KOPT-K1 (cell line): ENCODE measurements around the gene NBAS.

Experiments used
- H3K27ac ChIP-seq: fragments of 200-600 bp; sonication (generic); 2 replicates; pipeline ENCODE4 v1.5.1; 2016; ENCODE audit warnings: antibody characterized with exemption, mild to moderate bottlenecking, low read depth, low read length; ENCODE audit not compliant: poor library complexity, severe bottlenecking
- H3K36me3 ChIP-seq: fragments of 200-600 bp; sonication (generic); 2 replicates; pipeline ENCODE4 v1.5.1; 2017; ENCODE audit warnings: antibody characterized with exemption, mild to moderate bottlenecking, low read length, moderate library complexity; ENCODE audit not compliant: insufficient read depth
- H3K9me3 ChIP-seq: fragments of 200-600 bp; sonication (generic); 2 replicates; pipeline ENCODE4 v1.5.1; 2017; ENCODE audit warnings: antibody characterized with exemption, low read length, mild to moderate bottlenecking; ENCODE audit not compliant: insufficient read depth, poor library complexity, severe bottlenecking

NBAS gene

DNA sequence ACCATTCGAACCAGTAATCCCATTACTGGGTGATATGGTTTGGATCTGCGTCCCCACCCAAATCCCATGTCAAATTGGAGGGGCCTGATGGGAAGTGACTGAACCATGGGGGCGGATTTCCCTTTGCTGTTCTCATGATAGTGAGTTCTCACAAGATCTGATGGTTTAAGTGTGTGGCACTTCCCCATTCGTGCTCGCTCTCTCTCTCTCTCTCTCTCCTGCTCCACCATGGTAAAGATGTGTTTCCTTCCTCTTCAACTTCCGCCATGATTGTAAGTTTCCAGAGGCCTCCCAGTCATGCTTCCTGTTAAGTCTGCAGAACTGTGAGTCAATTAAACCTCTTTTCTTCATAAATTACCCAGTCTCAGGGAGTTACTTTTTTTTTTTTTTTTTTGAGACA lies 62.6 kb downstream of the NBAS start:
- Histone ChIP-seq H3K9me3 (peaks cover 5% of the 10 kb centered on the region), H3K36me3 (peaks cover 27% of the 10 kb centered on the region), H3K27ac (no peak overlapping the region)

DNA sequence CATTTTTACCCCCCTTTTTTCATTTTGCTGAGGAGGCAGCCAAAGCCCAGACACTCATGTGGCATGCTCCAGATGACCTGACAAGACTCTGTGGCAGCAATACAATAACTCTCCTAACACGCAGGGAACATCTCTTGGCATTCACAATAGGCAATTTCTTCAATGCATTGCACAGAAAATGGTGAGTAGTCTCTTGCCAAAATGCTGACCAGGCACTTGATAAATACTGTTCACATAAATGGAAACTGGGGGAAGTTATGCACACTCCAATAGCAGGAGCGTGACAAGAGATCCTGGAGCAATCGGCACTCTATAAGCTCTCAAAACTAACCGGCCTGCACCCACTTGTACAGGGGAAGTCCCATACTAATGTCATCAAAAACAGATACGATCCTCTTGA lies 66.3 kb downstream of the NBAS start:
- no peak overlapping the region for H3K27ac ChIP-seq
- peaks cover 5% of the 10 kb centered on the region for H3K9me3 ChIP-seq
- H3K36me3 ChIP-seq = peaks cover 13% of the 10 kb centered on the region

DNA sequence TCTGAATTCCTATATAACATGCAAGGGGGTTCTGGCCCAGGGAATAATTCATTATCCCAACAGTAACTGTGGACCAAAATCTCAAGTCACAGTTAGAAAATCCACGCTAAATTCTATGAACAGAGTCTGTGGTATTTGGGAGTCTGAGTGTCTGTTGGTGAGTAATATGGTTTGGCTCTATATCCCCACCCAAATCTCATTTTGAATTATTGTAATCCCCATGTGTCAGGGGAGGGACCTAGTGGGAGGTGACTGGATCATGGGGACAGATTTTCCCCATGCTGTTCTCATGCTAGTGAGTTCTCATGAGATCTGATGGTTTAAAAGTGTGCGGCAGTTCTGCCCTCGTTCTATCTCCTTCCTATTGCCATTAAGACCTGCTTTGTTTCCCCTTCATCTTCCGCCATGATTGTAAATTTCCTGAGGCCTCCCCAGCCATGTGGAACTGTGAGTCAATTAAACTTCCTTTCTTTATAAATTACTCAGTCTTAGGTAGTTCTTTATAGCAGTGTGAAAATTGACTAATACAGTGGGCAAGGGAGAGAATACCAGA lies 68.3 kb downstream of the NBAS start:
- no peaks in the 10 kb centered on the region for H3K9me3 ChIP-seq
- peaks cover 2% of the 10 kb centered on the region; the same call in 1 of the 2 replicates for H3K36me3 ChIP-seq
- no peak overlapping the region for H3K27ac ChIP-seq

DNA sequence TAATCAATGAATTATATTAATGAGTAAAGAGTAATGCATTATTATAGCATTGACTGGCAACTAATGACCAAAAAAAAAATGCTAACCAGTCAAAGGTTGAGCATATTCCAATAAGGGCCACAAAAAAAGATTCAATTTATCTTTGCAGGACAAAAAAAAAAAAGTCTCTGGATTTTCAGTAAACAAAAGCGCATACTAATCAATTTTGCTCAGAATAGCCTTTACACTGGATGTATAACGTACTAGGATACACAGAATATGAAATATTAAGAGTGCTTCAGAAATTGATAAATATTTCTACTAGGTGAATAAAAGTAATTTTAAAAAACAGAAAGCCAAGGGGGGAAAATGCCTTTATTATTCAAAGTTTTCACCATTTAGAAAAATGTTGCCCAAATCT lies 74.4 kb downstream of the NBAS start:
- no peaks in the 10 kb centered on the region for H3K9me3 ChIP-seq
- peaks cover 22% of the 10 kb centered on the region for H3K36me3 ChIP-seq
- no peak overlapping the region for H3K27ac ChIP-seq

DNA sequence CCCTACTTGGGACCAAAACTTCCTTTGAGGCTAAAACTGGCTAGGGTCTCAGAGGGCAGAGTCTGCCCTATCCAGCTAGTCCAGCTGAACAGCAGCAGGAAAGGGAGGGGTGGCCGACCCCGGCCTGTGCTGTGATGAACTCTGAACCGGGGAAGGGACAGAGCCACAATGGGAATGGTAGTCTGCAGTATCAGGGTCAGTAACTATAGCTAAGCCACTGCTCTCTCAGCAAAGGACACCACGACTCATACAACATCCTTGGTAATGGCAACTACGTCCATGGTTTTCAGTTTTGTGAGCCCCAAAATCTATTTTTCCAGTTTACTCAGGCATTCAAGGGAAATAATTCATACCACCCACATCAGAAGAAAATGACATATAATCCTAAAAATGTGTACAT lies 75.2 kb downstream of the NBAS start:
- H3K9me3 ChIP-seq = no peaks in the 10 kb centered on the region
- H3K27ac ChIP-seq = no peak overlapping the region
- peaks cover 30% of the 10 kb centered on the region for H3K36me3 ChIP-seq

DNA sequence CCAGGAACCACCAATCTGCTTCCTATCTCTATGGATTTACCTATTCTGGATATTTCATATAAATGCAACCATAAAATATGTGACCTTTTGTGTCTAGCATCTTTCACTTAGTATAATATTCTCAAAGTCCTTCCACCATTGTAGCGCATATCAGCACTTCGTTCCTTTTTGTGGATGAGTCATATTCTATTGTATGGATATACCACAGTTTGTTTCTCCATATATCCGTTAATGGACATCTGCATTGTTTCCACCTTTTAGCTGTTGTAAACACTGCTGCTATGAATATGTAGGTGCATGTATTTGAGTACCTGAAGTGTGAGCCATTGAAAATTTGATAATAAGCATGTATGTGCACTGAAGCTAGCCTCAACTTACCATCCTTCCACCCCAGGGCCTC lies 80.1 kb downstream of the NBAS start:
- Histone ChIP-seq H3K27ac (no peak overlapping the region), H3K36me3 (peaks cover 18% of the 10 kb centered on the region), H3K9me3 (no peaks in the 10 kb centered on the region)

DNA sequence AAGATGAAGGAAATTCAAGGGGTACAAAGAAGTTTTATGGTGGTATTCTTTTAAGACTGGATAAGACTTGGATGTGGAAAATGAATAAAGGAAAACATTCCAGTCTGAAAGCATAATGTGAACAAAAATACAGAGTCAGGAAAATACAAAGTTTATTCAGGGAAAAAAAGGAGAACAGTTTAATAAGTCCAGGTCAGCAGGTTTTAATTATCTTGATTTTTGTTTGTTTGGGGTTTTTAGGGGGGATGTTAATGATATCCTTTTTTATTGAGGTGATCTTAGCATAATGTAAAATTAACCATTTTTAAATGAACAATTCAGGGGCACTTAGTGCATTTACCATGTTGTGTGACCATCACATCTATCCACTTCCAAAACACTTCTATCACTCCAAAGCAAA lies 80.6 kb downstream of the NBAS start:
- Histone ChIP-seq H3K9me3 (no peaks in the 10 kb centered on the region), H3K27ac (no peak overlapping the region), H3K36me3 (peaks cover 18% of the 10 kb centered on the region)

DNA sequence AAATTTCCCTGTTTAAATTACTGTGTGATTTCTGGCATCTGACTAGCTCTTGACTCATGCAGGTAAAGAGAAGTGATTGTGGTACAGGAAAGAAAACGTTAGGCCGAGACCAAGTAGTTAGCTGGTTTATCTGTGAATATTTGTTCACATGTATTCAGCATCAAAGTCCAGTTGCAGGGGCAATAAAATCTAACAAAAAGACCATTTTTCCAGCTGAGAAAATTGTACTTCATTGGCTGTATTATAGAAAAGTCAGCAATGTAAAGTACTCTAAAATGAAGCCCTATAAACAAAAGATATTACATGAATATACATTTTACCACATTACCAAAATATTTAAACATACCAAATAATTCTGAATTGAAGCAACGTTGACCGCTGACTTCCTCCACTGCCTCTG lies 88.3 kb downstream of the NBAS start:
- no peak overlapping the region for H3K27ac ChIP-seq
- no peaks in the 10 kb centered on the region for H3K9me3 ChIP-seq
- peaks cover 35% of the 10 kb centered on the region for H3K36me3 ChIP-seq

DNA sequence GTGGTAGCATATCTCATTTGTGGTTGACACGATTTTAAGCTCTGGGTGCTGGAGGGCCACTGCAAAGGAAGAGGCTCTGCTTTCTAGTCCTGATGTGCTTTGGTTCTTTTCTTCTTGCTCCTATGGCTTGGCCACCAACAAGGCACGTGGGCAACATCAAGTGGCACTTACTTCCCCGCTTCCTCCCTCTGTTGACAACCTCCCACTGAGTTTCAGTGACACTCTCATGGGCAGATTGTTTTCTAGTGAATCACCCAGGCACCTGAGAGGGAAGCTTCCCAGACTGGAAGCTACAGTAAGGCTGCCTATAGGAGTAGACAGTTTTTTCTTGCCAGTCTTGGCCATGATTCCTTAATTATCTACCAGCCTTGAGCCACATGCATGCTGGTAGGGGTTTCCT lies 89.0 kb downstream of the NBAS start:
- Histone ChIP-seq H3K36me3 (peaks cover 42% of the 10 kb centered on the region), H3K27ac (no peak overlapping the region), H3K9me3 (no peaks in the 10 kb centered on the region)

DNA sequence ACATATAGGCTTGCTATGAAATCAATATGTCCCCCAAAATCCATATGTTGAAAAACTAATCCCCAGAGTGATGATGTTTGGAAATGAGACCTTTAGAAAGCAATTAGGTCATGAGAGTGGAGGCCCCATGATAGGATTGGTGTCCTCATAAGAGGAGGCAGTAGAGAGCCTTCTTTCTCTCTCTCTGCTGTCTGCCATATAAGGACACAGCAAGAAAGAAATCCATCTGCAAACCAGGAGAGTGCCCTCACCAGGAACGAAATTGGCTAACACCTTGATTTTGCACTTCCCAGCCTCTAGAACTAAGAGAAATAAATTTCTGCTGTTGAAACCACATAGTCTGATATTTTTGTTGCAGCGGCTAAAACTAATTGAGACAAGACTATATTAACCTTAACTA lies 89.5 kb downstream of the NBAS start:
- H3K36me3 ChIP-seq = peaks cover 48% of the 10 kb centered on the region
- H3K9me3 ChIP-seq = no peaks in the 10 kb centered on the region
- H3K27ac ChIP-seq = no peak overlapping the region

DNA sequence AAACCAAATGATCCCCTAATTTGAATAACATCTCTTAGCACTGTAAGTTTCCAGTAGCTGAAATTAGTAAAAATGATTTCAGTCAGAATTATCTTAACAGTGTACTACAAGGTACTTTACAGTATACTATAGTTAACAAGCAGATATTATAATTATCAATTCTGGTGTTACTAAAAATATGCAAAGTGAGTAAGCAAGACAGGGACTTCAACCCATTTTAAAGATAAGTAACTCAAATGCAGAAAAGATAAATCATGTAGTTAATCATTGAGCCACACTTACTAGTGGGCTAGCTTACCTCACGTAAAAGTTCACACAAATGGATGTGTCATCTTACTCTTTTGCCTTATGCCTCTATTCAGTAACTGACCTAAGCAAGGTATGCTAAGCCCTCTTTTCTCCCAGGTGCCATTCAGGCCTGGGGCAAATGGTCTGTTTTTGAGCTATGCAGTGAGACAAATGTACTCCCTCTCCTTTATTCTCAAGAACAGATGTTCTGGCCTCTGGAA lies 101.0 kb downstream of the NBAS start:
- peaks cover 46% of the 10 kb centered on the region for H3K36me3 ChIP-seq
- H3K27ac ChIP-seq = no peak overlapping the region
- H3K9me3 ChIP-seq = no peaks in the 10 kb centered on the region

DNA sequence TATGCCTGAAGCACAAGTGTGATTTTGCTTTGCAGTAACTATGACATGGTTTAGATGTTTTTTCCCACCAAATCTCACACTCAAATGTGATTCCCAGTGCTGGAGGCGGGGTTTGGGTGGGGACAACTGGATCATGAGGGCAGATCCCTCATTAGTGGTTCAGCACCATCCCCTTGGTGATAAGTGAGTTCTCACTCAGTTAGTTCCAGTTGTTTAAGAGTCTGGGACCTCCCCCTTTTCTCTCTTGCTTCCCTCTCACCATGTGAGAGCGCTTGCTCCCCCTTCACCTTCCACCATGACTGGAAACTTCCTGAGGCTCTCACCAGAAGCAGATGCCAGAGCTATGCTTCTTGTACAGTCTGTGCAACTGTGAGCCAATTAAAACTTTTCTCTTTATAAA lies 102.9 kb downstream of the NBAS start:
- Histone ChIP-seq H3K36me3 (peaks cover 38% of the 10 kb centered on the region), H3K9me3 (no peaks in the 10 kb centered on the region), H3K27ac (no peak overlapping the region)

DNA sequence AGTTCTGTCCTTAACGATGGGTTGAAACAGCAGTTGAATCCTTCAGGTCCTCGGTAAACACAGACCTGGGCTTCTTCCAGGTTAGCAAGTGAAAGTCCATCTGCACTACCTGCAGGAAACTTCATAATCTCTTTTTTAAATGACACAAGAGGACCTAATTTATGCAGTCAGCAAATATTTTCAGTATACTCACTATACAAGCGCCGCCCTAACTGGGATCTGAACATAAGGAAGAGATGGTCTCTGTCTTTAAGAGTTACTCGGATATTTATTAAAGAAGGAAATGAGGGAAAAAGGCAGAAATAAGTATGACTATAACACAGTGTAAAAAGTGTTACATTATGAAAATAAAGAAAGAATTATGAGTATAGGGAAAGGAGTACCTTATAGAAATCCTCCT lies 103.3 kb downstream of the NBAS start:
- Histone ChIP-seq H3K9me3 (no peaks in the 10 kb centered on the region), H3K36me3 (peaks cover 38% of the 10 kb centered on the region), H3K27ac (no peak overlapping the region)

DNA sequence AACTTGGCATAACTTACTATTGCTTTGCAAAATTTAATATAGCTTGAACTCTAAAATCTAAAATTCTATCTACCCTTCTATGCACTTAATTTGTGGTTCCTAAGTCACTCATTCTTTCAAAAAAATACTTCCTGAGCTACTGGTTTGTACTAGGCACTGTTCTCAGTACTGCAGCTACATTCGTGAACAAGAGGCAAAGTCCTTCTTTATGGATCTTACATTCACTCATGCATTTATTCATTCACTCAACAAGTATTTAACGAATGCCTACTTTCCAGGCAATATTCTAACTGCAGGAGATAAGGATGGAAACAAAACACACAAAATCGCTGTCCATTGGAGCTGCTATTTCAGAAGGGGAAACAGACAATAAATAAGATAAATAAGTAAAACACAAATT lies 104.8 kb downstream of the NBAS start:
- Histone ChIP-seq H3K9me3 (no peaks in the 10 kb centered on the region), H3K36me3 (peaks cover 31% of the 10 kb centered on the region), H3K27ac (no peak overlapping the region)

DNA sequence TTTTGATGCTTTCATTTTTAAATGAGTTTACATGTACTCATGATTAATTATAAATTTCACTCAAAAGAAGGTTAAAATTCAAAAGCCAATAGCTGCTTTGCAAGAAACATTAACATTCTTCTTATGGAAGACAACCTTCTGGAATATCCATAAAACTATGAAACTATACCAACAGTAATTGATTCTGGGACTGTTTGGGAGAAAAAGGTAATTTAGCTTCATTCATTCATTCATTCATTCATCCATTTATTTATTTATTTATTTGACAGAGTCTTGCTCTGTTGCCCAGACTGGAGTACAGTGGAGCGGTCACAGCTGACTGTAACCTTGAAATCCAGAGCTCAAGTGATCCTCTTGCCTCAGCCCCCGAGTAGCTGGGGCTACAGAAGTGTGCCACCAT lies 110.3 kb downstream of the NBAS start:
- Histone ChIP-seq H3K9me3 (peaks cover 6% of the 10 kb centered on the region), H3K27ac (no peak overlapping the region), H3K36me3 (no peaks in the 10 kb centered on the region; the same call in 1 of the 2 replicates)

DNA sequence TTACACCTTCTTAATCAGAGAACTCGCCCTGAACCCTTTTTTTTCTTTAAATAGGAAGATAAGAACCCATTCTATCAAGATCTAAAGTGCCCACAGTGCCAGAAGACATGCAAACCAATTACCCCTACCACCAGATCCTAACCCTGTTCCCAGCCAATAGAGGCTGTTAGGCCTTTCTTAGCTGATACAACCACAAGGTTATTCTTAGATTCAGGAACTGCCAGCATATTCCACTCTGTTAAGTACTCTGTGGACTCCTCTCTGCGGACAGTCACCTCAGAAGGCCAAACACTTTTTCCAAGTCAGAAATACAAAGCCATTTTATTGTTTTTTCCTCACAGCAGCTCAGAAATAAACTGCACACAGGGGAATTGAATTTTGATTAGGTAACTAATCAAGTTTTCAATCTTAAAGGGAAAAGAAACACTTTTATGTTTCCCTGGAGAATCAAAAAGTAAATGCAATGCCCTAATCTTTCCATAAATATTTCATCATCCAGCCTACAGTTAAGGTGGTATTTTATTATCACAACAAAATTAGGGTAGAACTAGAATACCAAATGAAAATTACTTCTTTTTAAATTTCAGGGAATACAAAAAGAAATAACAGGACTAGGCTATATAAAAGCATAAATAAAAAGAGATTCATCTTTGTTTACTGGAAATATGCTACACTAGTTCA lies 111.4 kb downstream of the NBAS start:
- H3K27ac ChIP-seq = no peak overlapping the region
- H3K36me3 ChIP-seq = no peaks in the 10 kb centered on the region; the same call in 1 of the 2 replicates
- H3K9me3 ChIP-seq = peaks cover 8% of the 10 kb centered on the region
